Non-pigmented ciliary epithelial cell (primary cell): ENCODE measurements around the gene HCRTR1.

Experiments used
- DNase-seq: peaks from one replicate; pipeline ENCODE4 v3.0.0-alpha.2; 2010; ENCODE audit warnings: low read depth

HCRTR1 gene

DNA sequence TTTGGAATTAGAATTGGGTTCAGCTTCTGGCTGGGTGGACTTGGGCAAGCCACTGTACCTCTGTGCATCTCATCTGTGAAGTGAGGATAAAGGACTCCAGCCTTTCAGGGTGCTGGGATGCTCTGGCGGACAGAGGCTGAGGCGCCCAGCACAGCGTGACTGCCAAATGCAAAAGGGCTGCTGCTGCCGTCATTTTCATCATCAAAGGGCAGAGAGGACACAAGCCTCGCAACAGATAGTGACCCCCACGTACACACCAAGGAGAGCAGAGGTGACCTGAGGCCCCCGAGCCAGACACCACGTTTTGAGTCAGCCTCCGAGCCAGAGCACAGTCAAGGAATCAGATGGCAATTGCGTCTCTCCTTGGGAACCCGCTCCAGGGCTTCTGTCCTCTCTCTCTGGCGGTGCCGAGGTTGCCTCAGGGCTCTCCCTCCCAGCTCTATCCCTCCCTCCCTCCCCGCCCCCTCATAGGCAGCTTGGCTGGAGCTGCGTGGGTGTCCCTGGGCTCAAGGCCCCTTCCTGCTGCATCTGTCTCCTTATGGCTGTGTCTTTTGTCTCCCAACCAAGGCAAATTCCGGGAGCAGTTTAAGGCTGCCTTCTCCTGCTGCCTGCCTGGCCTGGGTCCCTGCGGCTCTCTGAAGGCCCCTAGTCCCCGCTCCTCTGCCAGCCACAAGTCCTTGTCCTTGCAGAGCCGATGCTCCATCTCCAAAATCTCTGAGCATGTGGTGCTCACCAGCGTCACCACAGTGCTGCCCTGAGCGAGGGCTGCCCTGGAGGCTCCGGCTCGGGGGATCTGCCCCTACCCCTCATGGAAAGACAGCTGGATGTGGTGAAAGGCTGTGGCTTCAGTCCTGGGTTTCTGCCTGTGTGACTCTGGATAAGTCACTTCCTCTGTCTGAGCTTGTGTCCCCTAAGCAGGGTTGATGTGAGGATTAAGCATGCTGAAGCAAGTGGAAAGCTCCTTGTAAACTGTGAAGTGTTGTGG lies 9.0 kb downstream of the HCRTR1 start:
- no peak for DNase-seq

DNA sequence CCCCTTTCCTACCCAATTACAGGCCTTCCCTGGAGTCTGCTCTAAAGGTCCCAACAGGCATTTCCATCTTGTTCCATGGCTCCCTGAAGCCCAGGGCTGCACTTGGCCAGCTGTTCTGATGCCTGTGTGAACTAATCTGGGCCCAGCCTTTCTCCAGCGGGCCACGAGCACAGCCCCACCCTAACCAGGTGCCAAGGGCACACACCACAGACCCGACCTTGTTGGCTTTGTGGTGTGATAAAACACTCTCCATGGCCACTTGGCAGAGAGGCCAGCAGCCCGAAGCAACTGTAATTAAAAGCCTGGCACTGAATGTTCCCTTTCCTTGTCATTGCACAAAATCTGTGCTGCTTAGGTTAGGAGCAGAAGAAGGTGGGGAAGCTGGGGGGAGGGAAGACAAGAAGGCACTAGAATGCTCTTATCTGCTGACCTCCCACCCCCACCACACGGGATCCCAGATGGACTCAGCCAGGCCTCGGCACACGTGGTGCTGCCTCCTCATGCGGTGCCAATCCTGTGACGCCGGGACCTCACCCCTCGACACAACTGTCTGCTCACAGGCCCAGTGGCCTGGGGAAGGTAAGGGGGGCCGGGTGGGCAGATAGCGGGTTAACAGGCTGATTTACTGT lies 9.9 kb downstream of the HCRTR1 start:
- DNase-seq, result no peak

DNA sequence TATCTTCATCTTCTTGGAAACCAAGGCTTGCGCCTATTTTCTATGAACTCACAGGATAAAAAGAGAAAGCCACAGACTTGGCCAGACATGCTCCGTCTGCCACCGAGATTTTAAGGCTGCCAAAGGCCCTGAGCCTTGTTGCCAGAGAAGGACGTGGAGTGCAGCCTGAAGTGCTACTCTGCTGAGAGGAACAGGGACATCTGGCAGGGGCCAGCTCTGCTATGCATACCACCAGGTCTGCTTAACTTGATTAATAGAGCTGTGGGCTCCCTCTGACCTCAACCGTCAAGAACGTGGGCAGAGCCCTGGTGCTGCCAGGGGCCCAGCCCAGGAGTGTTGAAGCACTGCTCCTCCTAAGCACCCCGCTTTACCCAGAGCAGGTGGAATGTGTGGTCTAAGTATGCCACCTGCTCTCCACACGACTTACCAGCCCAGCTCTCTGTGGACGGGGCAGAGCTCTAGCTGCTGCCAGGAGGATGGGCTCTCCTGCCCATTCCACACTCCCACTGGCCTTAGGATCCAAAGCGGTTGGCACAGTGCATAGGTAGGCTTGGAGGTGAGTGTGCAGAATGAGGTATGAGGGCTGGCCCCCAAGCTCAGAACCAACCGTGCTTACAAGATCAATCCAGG lies 10.6 kb downstream of the HCRTR1 start:
- DNase-seq, result no peak

DNA sequence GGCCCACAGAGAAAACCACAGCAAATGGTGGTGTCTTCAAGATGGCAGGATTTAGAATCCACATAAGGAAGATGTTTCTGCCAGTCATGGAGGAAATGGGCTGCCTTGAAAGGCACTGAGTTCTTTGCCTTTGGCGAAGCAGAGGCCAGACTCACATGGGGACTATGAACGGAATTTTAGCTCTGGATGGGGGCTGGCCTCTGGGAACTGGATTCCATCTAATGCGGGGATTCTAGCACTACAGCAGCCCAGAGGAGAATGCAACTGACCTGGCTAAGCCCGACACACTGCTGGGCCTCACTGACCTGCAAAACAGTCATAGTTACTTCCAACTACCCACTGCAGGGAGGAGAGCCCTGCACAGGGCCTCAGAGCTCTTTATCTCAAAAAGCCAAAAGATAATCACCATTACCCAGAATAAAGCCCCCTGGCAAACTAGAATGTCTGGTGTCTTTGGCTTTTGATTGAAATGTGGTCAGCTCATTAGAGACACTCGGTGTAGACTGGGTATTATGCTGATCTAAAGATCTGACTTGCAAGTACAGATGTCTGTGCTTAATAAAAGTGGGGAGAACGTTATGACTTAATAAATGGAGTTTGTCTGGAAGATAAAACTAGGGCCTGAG lies 11.6 kb downstream of the HCRTR1 start:
- no peak for DNase-seq

DNA sequence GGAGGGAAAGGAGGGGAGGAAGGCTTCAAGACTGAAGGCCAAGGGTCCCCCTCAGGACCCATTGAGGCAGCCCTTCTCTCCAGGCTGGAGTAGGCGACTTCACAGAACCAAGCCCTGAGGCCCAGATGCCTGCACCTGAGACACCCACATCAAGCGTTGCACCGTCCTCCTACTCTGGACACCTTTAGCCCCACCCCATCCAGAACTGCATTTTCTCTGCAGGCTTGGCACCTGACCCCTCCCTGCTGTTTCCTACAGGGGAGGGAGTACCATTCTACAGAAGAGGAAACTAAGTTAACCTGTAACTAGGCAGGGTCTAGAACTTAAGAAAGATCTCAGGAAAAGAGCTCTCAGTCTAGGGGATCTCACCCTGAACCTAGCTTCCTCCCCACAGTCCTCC lies 15.2 kb downstream of the HCRTR1 start:
- DNase-seq, result no peak

DNA sequence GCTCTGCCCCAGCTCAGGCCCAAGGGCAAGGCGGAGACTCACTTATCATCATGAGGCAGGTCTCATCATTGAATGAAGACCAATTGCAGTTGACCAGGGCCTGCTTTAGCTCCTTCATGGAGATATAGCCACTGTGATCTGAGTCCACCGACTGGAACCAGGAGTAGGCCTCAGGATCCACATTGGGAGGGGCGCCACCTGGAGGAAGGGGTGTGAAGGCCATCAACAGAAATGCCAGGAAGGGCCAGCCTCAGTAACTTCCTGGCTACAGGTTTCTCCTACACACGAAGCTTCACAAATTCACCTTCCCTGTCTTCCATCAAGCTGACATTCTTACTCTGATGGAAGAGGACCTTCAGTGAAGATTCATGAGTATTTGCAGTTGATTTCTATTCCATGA lies 15.6 kb downstream of the HCRTR1 start:
- no peak for DNase-seq

DNA sequence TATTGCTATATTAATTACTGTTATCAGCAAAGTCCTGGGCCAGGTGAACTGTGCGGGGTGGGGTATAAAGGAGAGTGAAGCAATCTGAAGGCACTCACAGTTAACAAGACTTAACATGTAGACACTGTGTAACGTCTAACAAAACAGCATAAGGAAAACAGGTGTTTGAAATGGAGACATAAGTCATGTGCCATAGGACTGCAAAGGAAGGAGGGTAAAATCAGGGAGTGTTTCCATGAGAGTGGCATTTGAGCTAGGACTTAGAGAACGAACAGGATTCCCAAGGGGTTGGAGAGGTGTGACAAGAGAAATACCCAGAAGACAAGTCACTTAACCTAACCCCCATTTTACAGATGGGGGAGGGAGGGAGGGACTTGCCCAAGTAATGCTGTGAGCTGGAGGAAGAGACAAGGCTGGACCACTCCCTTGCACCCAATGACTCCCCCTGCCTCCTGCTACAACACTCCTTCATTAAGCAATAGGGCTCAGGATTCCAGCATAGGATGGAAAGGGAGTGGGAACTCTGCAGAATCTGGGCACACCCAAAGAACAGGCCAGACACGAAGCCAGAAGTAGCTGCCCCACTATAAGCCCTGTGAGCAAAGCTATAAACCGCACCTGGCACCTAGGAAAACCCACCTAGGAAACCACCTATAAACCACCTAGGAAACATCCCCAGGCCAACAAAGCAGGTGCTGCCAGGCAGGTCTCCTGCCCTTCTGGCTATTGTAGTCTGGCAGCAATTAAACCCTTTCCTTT lies 20.6 kb downstream of the HCRTR1 start:
- DNase-seq, result no peak

DNA sequence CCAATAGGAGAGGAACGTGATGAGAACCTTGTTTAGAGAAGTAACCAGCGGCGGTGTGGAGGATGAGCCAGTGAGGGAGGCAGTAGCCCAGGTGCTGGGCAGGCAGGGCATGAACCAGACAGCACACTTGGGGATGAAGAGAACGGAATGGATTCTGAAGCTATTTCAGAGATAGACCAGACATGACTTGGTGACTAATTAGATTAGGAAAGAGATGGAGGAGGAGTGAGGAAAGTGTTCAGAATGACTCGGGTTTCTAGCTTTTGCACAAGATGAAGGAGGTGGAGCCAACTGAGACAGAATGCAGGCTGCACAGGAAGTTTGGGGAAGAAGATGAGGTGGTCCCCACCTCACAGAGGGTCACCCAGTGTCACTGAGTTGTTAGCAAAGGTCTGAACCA lies 22.1 kb downstream of the HCRTR1 start:
- DNase-seq, result peak; percentile 53

DNA sequence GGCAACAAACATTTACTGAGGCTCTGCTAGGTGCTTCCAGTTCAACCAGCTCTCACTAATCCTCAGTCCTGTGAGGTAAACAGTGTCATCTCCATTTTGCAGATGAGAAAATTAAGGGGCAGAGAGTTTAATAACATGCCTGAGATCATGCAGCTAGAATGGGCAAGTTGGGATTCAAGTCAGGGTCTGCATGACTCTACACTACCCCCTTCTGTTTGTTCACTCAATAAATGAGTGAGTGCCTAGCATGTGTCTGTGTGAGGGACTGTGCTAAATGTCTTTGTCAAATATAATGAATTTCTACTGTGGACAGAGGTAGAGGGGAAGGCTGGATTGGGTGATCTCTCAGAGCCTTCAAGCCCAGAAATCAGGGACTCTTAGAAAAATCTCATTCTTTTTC lies 22.7 kb downstream of the HCRTR1 start:
- DNase-seq, result no peak

DNA sequence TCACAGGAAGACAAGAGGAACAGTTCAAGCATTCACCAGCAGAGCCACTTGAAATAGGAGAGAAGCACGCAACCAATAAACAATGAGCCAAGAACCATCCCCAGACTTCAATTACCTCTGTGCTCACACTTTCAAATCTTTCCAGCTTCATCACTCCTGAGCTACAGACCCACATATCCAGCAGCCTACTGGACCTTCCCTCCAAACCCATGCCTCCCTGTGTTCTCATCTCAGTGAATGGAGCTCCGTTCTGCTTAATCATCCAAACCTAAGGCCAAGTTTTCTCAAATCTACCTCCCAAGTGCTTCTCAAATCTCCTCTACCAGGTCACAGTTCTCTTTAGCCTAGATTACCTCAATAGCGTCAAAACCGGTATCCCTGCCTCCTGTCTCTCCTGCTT lies 23.5 kb downstream of the HCRTR1 start:
- DNase-seq, result no peak

DNA sequence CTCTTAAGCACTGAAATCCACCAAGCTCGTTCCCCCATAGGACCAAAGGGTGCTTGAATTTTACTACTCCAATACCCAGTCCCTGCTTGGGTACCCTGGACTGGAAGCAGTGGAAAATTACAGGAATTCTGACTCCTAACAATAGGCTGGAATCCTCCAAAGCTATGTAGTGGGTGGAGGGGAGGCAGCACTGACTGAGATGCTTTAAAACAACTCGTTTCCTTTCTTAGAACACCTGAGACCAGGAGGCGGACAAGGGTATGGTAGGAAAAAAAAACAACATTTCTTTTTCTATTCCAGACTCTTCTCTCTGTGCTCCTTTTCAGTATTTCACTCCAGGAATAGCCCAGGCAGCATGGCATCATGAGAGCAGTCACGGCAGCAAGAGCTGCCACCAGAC lies 24.9 kb downstream of the HCRTR1 start:
- no peak for DNase-seq

DNA sequence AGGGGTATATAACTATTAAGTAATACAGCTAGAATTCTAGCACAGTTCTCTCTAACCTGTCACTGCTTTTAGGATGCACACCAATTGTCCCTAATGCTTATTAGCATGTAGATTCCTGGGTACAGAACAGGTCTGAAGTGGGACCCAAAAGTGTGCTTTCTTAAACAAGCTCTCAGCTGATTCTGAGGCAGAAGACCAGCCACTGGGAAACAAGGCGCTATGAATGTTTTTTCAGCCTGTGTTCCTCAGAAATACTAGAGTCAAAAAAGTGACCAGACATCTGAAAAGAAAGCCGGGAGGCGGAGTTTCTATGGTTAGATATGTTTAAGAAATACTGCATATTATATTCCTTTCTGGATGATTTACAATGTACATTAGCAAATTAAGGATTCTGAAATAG lies 25.4 kb downstream of the HCRTR1 start:
- DNase-seq, result no peak

DNA sequence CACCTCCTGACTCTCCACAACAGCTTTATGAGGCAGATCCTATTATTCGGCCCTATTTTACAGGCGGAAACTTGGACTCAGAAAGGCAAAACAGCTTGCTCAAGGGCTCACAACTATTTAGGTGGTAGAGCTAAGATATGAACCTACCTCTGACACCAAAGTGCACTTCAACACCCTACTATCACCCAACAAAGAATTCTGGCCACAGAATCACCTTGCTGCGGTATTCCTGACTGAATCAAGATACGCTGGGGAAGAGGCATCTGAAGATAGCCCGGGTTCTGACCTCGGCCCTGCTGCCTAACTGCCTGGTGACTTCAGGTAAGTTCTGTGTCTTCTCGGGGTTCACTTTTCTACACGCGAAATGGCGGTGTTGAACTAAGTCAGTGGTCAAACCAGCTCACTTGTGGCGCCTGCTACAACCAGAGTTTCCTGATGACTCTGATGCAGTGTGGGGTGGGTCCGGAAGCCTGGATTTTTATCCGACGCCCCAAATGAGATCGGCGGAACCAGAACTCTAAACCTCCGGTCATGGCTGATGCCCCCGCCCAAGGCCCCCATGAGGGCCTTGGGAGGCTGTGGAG lies 26.6 kb downstream of the HCRTR1 start:
- DNase-seq, result no peak

DNA sequence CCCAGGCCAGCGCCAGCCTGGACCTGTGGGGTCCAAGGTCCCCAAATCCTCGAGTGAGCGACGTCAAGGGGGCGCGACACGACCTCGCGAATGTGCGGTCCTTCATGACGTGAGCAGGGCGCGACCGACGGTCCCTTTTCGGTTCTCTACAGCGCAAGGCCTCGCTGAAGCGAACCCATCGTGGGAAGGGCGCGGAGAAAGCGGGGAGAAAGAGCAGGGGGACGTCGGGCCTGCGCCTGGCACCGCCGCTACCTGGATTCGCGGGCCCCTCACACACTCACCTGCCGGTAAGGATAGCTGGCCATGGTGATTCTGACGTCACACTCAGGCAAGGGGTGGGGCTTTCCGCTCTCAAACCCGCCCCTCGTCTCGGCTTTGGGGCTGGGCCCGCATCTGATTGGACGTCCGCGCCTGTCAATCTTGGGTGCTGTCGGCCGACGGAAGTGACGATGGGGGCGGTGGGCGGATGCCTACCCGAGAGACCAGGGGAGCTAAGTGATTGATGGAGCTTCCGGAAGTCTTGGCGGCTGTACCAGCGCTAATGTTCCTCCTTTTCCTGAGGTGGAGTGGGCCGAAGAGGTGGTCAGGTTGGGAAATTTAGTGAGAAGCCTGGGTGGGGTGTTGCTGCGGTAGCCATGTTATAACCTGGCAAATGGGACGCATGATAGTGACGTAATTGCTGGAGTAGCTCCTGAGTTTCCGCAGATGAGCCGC lies 27.2 kb downstream of the HCRTR1 start, which contains the start of gene PEF1:
PEF1 (minus strand) TSS at position 317 of the 714 bp plus-strand sequence; CDS start at position 305, 12 bp downstream.
- peak; percentile 88 for DNase-seq

DNA sequence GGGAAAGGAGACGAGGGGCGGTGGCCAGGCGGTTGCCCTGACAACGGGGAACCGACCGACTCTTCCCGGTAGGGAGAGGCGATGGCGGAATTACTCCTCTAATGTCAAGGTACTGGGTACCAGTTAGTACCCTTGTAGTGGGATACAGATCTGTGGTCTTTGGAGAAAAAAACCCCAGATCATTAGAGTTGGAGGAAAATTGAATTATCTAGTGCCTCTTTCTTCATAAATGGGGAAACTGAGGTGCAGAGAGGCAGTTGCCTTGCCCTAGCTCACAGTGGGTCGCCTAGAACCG lies 27.7 kb downstream of the HCRTR1 start:
- no peak for DNase-seq

DNA sequence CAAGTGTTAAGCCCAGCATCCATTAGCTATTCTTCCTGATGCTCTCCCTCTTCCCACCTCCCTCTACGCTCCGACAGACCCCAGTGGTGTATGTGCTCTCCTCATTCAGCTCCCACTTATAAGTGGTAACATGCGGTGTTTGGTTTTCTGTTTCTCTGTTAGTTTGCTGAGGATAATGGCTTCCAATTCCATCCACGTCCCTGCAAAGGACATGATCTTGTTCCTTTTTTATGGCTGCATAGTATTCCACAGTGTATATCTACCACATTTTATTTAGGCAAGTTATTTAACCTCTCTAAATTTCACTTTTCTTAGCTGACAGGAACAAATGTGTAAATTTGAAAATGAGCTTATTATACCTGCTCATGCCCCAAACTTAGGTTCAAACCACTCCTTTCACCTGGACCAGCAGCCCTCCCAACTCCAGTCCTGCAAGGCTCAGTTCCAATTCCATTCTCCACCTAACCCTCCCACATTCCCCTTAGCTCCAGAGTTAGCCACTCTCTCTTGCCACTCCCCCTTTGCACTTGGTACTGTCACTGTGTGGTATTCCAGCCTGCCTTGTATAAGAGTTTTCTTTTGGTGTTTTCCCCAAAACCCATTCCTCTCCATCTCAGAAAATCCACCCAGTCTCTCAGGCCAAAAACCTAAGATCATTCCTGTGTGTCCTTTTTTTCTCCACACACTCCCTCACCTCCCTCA lies 28.9 kb downstream of the HCRTR1 start:
- no peak for DNase-seq

DNA sequence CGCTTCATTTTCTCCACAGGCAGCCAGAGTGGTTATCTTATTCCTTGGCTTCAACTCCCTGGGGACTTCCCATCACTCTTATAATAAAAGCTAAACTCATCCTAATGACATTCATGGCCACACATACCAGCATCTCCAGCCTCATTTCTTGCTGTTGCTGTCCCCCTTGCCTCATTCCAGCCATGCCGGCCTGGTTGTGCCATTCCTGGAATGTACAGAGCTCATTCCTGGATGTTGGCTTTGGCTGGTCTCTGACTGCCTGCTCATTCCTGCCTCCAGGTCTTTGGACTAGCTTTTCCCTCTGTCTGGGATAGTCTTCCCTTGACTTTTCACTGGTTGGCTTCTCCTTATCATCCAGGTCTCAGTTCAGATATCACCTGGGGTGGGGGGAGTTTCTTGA lies 29.6 kb downstream of the HCRTR1 start:
- DNase-seq, result no peak

DNA sequence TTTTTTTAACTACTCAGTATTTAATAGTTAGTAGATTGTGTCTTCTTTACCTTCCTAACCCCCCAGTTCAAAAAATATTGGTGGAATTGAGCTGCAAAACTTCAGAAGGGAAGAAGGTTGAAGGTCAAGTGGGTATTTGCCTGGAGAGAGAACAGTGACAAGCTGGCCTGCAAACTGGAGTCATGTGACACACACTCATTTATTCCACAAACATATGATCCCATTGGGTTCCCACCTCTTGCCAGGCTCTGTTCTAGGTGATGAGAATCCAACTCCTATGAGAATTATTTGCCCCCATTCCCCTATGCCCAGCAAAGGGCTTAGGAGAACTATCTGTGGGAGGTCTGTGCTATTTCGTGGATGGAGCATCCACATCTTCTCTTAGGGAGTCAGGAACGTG lies 30.7 kb downstream of the HCRTR1 start:
- DNase-seq, result no peak

DNA sequence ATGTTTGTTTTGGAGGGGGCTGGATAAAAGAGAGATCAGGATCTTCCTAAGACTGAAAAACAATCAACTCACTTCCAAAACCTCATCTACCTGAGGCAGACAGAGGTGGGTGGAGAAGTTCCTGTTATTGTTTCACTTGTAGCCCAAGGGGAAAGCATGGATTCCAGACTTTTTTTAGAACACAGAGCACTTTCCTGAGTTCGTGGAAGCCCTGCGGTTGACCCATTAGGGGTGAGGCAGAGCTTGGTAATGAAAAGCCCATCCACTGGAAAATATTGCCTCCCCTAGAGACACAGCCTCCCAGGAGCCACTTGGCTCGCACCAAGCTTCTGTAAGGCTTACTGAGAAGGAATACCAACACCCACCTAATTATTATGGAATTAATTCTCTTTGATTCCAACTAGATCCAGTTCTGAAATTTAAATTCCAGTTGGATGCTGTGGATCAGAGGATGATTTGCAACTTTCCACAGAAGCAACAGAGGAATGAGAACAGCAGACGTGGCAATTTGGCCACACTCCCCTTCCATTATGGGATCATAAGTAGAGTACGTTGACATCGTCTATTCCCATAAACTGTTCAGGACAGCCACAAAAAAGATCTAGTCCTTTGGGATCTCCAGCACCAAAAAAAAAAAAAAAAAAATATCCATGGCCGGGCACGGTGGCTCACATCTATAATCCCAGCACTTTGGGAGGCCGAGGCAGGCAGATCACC lies 31.3 kb downstream of the HCRTR1 start:
- no peak for DNase-seq
